Measurements from ENCODE around the gene SFTPB.
"Not testable (repeated sequence)": the region's sequence is repeated elsewhere in the genome, so short reads cannot be mapped to it uniquely, and the experiment has no call there.

SFTPB gene

DNA sequence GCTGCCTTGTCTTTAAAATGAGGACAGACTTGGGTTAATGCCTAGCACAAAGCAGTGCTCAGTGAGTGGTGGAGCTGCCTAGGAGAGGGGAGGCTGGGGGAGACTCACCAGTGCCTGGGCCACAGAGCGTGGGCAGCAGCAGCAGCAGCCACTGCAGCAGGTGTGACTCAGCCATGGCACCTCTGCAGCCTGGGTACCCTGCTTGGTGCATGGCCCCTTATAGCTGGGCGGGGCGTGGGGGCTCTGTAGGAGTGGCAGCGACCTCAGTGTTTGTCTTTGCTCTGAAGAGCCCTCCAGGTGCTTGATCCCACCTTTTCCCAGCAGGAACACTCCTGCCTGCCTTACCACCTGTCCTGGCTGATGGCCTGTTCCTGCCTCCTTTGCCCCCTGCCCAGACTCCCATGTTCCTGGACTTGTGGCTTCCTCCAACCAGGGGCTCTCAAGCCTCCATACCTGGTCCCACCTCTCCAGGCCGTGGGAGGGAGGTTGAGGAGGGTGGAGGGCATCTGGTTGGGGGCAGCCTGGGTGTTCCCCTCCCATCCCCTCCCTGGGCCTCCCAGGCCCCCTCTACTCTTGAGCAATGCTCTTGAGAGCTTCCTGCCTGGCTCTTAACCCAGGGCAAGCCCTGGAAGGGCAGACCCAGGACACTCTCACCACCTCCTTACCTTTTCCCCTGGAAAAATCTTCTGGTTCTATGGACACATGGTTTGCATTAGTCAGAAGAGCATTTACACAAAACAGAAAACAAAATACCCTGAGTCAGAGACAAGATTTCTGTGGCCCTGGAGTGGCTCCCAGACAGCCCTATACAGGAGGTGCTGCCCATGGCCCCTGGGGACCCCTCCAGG is at the start of gene SFTPB:
TSS of gene SFTPB (minus strand) at position 191 of the 848 bp plus-strand sequence. CDS start at position 175, 16 bp downstream.
- peak; percentile 7 for DNase-seq

DNA sequence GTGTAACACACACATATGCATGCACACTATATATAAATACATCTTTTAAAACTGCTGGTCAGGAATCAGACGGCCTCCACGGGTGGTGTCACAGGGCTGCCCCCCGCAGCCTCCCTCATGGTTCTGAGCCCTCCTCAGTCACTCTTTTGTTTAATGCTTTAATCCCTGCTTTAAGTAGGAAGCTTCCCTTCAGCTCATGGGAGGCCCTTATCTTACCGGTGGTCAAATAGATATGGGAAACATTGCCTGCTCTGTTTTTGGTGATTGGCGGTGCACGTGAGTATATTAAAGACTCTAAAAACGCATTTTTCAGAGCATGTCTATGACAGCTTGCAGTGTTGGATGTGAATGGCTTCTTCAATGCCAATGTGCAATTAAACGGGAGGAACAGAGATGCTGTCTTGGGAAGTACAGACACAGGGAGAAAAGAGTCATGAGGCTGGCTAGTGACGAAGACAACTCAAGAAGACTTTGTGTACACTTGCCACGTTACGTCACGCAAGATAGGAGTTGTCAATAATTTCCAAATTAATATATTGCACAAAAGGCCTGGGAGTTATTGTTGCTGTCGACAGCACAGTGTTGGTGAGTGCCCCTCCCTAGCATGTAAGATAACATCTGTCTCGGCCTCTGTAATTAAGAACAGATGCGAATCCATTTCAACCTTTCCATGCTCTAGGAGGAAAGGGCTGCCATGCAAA is 49.5 kb upstream of the SFTPB start:
- no peak for DNase-seq

DNA sequence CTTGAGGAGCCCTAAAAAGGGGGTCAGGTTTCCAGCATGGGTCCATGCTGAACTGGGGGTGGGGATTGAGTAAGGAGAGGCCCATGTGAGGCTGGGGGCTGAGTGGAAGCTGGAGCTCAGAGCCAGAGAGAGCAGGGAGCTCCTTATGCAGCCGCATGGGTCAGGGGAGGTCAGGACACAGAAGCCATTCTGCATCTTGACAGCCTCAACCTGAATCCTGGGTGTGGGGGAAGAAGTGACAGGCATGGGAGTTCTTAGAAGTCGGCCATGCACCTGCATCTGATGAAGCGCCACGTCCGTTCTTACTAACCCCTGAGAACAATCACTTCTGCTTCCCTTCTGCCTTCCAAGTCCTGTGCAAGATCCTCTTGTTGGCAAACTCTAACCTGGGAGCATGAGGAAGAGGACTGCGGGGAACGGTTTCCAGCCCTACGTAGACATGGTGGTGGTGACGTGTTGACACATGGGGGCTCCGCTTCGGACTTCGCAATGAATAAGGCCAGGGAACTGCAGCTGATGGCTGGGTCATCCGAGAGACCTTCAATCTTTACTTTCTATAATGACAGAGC is 48.4 kb upstream of the SFTPB start:
- no peak for DNase-seq

DNA sequence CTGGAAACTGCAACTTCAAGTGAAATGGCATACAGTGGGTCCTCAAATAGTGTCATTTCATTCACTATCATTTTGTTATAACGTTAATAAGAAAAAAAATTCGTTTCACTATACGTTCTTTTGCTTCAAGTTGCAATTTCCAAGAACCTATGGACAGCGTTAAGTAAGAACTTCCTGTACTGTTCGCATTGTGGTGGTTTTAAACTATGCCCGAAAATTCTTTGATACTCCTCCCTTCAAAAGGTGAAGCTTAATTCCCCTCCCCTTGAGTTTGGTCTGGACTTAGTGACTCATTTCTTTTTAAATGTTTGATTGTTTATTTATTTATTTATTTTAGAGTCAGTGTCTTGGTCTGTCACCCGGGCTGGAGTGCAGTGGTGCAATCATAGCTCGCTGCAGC is 46.8 kb upstream of the SFTPB start:
- no peak for DNase-seq

DNA sequence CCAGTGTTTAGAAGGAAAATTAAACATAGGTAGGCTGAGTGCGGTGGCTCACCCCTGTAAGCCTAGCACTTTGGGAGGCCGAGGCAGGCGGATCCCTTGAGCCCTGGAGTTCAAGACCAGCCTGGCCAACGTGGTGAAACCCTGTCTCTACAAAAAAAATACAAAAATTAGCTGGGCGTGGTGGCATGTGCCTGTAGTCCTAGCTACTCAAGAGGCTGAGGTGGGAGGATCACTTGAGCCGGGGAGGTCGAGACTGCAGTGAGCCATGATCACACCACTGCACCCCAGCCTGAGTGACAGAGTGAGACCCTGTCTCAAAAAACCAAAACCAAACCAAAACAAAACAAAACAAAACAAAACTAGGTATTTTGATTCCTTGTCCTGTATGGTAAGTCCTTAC is 46.4 kb upstream of the SFTPB start:
- not testable (repeated sequence) for DNase-seq

DNA sequence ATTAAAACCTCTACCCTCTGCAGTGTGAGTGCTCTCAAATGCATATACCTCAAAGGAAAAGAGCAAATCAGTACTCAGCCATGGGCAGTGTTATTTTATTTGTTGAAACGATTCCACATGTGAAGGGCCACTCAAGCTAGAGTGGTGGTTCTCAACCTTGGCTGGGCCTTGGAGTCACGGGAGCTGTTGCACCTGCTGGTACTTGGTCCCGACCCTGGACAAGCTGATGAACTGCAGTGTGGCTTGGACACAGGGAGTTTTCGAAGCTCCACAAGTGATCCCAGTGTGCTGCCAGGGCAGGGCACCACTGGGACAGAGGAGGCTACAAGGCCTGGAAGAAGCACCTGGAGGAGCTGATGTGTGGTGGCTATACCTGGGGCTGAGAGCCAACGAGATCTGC is 45.8 kb upstream of the SFTPB start:
- peak; percentile 89 for DNase-seq

DNA sequence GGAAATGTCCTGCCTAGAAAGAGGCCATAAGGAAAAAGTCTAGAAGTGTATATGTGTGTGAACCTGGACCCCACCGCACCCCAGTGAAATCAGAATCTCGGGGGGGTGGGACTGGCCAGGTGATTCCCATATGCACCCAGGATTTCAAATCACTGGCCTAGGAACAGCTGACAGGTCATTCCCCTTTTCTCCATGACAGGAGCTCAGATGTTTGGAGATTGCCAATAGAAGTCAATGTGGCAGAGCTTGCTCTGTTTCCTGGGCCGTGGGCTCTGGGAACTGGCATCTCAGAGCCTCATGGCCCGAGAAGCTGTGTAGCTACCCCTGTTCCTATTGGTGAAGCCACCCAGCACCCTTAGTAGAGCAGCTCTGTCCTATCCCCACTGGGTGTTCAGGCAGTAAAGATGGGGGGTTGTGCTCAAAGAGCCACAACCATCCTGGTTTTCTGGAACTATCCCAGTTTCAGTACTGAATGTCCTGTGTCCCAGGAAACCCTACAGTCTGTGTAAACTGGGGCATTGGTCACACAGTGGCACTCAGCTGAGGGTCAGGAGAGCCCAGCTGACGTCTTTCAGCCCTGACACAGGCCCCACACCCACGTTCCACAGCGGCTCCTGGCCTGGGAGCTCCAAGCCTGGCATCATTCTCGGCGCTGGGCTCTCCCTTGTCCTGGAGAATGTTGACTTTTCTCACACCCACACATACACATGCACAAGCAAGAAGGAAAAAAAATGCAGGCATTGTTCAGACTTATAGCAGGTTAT is 45.0 kb upstream of the SFTPB start:
- peak; percentile 30 for DNase-seq

DNA sequence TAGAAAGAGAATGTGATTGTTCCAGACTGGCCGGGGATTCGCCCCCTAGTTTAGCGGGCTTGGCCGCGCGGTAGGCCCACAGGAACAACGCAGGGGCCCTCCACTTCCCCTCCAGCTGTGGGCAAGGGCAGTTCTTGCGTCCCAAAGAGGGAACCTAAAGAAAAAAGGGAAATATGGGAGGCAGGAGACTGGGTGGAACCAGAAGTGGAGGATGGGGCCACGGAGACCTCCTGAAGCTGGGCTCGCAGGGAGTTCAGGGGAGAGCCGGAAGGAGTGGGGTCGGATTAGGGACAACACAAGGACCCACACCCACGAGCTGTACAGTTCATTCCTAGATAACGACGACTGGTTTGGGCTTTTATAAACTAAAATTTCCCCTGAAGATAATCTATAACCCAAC is 44.3 kb upstream of the SFTPB start:
- no peak for DNase-seq

DNA sequence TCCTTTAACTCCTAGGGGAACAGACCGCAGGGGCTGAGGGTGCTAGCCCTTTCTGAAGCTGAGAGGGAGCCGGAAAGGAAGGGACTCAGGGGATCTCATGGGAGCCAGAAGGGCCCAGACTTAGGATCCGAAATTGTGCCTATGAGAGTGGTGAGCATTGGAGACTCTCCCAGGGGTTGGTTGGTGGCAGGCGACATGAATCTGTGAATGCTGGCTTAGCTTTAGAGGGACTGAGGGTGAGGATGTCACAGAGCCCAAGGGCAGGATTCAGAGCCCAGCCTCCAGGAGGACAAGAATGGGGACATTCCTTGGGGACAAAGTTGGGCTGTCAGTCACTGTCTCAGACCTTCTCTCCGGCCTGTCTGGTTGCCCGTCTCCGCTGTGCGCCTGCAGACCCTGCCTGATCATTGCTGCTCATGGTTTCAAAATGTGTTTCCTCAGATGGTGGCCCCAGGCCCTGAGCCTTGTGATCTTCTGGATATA is 43.6 kb upstream of the SFTPB start:
- no peak for DNase-seq

DNA sequence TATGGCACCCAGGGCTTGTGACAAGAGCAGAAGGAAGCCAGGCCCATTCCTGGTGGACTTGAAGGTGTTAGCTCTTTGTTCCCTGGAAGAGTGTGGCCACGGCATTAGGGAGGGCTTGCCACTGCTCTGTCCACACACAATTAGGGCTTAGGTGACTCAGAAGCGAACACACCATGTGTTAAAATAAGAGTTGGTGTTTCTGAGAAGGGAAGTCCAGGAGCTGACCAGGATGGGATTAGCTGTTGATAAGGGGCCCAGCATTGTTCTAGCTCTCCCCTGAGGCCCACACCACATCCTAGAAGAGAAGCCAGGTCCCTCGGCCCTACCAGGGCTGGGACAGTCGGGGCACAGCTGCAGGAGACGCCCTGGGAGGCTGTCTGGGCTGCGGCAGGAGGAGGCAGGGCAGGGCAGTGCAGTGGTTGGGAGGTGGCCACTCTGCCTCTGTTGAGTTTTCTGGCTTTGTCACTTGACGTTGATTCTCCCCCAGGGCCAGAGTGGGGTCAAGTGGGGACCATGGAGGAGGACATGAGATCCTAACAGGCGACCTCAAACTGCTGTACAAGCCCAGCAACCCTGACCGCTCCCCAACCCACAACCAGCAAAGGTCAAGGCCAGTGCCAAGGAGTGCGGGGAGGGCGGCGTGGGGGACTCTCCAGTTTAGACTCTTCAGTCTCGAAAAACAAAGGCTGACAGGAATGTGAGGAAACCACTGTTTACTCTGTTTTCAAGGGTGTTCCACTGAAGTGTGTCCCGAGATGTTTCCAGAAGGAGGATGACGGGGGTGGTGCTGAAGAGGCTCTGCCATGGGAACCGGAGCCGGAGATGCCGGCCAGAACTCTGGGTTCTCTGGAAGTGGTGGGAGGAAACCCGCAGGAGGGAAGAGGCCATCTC is 42.9 kb upstream of the SFTPB start:
- no peak for DNase-seq

DNA sequence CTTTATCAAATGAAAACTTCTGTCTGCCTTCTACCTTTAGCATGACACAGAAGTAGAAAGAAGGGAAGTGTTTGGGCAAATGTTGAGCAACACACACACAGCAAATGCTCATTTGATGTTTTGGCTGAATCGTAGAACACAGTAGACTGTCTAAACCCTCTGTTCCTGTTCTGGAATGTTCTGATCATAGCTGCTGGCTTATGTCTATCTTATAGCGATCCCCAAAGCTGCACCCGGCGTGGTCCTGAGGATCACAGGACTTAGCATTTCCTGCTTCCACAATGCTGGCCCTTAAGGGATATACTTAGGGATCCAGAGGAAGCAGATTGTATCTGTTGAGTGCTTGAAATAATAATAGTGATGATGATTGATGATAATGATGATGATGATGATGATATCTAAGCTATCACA is 41.4 kb upstream of the SFTPB start:
- no peak for DNase-seq

DNA sequence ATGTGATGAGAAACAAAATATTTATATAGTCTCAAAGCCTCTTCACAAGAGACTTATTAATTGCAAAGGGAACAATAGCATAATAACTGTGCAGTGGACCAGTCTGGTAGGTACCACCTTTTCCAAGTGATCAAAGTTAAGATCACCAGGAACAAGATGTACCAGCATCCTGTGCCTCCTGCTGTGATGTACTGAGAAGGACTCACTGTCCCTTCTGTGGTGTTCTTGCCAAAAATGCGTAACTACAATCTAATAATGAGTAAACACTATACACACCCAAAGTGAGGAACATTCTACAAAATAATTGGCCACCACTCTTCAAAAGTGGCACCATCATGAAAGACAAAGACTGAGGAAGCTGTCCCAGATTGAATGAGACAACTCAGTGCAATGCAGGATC is 40.6 kb upstream of the SFTPB start:
- no peak for DNase-seq

DNA sequence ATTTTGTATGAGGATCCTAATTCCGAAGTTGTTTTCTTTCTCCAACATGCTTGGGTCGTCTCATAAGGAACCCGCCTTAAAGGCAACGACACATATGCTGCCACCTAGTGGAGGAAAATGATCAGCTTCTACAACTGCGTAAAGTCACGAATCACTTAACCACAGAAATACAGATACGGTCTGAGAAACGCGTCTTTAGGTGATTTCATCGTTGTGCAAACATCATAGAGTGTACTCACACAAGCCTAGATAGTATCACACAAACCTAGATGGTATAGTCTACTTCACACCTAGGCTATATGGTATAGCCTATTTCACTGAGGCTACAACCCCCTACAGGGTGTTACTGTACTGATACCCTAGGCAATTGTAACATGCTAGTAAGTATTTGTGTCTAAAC is 39.3 kb upstream of the SFTPB start:
- DNase-seq = peak; percentile 50

DNA sequence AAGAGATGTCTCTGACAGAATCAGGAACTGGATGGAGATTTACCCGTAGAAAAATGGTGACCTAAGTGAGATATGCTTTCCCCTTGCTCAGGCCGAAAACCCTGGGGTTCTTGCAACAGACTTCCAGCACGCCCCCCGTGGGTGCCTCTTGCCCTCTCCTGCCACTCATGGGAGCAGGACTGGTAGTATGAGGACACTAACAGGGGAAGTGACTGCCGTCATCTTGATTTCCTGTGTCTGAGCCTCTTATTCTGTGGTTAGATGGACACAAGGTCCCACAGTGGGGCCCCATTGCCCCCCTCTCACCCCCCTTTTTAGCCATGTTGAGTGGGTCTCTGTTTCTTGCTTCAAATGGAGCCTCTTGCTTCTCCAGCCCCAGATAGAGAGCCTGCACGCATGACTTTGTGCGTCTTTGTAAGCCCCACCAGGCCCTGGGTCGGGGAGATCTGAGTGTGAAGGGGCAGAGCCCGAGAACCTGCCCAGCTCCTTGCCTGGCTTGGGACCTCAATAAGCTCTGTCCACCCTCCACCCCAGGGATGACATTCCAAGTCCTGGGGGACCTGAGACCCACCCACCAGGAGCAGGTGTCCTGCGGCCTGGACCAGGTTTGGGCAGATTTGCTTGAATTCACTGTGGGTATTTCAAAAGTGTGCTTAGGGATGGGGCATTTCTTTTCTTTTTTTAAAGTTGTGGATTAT is 38.7 kb upstream of the SFTPB start:
- no peak for DNase-seq

DNA sequence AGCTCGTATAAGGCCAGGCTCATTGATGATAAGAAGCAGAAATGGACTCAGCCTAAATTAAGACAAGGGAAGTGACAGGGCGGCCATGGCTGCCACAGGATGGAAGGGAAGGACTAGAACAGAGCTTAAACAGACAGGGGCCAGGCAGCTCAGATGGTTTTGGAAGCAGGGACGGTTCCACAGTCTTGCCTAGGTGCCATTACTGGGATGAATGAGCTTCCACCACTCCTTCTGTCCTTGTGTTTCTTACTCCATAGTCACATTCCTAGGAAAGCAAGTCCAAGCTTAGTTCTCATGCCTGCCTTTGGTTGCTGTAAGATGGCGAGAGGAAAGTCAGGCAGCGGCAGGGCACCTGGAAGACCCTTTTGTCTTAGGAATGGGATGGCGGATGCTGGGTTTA is 38.1 kb upstream of the SFTPB start:
- no peak for DNase-seq

DNA sequence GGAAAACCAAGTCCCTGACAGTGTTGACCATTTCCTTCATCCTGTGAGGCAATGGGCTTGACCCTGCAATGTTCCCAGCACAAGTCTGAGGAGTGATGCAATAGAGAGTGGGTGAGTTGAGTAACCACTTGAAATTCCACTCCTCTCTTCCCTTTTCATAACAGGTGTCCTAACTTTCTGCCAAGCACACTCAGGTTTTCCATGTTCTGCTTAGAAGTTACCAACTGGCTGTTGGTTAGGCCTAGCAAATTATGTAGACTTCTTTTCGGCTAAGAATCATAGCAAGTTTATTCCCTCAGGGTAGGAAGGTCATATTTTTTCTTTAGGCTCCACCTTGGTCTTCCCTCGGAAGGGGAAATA is 37.7 kb upstream of the SFTPB start:
- DNase-seq = no peak

DNA sequence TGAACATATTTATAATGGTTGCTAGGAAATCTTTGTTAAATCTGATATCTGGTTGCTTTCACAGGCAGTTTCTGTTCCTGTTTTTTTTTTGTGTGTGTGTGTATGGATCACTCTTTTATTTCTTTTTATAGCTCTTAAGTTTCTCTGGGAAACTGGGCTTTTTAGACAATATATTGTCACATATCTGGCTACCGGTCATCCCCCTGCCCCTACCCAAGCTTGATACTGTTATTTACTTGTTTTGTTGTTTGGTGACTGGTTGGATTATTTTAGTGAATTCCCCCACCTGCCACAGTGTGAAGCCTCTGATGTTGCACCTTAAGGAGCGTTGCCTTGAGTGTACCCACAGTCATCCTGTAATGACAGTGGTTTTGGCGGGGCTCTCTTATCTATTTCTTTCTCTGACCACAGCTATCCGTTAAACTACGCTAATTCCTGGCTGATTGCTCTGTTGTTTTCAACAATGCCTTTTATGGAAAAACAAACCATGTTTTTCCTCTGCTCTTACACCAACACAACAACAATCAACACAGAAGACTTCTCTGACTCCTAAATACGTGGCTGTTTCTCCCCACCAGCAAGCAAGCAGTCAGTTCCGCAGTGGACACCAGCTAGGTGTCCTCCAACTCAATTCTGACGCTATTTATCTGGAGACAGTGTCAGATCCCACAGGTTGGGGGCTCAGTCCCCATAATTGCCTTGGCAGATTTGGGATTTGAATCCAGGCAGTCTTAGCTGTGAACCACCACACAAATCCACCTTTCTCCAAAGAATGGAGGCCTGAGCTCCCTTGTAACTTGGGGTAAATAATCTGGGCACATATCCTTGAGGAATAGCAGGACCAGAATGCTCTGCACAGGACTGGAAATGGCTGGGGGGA is 37.0 kb upstream of the SFTPB start:
- DNase-seq = no peak

DNA sequence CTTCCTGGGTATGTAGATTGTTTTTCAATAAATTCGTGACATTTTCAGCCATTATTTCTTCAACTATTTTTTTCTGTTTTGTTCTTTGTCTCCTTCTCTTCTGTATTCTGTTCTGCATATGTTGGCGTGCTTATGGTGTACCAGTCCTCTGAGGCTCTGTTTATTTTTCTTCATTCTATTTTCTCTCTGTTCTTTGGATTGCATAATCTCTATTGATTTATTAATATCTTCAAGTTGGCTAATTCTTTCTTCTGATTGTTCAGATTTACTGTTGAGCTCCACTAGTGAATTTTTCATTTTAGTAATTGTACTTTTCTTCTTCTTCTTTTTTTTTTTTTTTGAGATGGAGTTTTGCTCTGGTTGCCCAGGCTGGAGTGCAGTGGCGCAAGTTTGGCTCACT is 36.0 kb upstream of the SFTPB start:
- no peak for DNase-seq

DNA sequence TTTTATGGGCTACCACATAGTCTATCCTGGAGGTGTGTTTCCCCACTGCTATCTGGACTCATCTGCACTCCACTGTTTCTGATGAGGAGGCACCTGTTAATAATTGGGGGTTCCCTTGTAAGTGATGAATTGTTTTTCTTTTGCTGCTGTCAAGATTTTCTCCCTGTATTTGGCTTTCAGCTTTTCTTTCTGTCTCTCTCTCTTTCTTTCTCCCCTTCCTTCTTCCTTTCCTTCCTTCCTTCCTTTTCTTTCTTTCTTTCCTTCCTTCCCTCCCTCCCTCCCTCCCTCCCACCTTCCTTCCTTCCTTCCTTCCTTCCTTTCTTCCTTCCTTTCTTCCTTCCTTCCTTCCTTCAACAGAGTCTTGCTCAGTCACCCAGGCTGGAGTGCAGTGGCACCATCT is 35.3 kb upstream of the SFTPB start:
- DNase-seq = no peak

DNA sequence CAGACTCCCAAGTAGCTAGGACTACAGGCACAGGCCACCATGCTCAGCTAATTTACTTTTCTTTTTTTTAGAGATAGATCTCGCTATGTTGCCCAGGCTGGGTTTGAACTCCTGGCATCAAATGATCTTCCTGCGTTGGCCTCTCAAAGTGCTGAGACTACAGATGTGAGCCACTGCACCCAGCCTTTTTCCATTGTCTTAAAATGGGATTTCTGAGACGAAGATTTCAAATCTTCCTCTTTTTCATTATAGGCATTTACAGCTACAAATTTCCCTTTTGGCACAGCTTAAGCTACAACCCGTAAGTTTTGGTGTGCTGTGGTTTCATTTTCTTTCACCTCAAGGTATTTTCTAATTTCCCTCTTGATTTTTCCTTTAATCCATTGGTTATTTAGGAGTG is 34.8 kb upstream of the SFTPB start:
- DNase-seq = no peak

DNA sequence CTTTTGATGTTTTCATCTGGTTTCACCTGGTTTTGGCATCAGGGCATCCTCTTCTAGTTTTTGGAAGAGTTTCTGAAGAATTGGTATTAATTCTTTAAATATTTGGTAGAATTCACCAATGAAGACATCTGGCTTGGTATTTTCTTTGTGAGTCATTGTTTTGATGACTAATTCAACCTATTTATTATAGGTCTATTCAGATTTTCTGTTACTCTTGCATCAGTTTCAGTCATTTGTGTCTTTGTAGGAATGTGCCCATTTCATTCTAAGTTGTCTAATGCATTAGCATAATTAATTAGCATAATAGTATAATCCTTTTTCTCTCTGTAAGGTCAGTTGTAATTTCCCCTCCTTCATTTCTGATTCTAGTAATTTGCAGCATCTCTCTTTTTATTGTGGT is 34.2 kb upstream of the SFTPB start:
- no peak for DNase-seq
